Activated CD4-positive, CD25-positive, alpha-beta regulatory T cell (primary cell): ENCODE results near the gene CLCN6.

Experiments used
- DNase-seq, 4 experiments: peaks; one replicate each; lab custom pipeline; 2025; lab: John Stamatoyannopoulos, UW

The CLCN6 gene

GRCh38 chr1:11855430-11855829 lies 49.4 kb downstream of the CLCN6 start:
- DNase-seq = no peak

GRCh38 chr1:11856698-11857097 lies 50.7 kb downstream of the CLCN6 start:
- DNase-seq = no peak

GRCh38 chr1:11857164-11857851 lies 51.3 kb downstream of the CLCN6 start:
- no peak for DNase-seq

GRCh38 chr1:11858158-11858557 lies 52.2 kb downstream of the CLCN6 start:
- DNase-seq = no peak

- no peak for DNase-seq
Observed at GRCh38 chr1:11858613-11858967, 52.6 kb downstream of the CLCN6 start, which contains the start of gene NPPB. Gene NPPB, minus strand, starts transcription at chr1:11858945. Its CDS starts 112 bp downstream, at chr1:11858833.

GRCh38 chr1:11858968-11859871 lies 53.2 kb downstream of the CLCN6 start:
- peak; percentile 31 to 43 (median 39) for DNase-seq

GRCh38 chr1:11860083-11860482 lies 54.1 kb downstream of the CLCN6 start:
- no peak for DNase-seq

GRCh38 chr1:11860587-11860986 lies 54.6 kb downstream of the CLCN6 start:
- no peak for DNase-seq

GRCh38 chr1:11862890-11863289 lies 56.9 kb downstream of the CLCN6 start:
- DNase-seq = no peak

- no peak for DNase-seq
Observed at GRCh38 chr1:11868331-11868980, 62.5 kb downstream of the CLCN6 start.

GRCh38 chr1:11869104-11869503 lies 63.1 kb downstream of the CLCN6 start:
- DNase-seq = no peak

- no peak for DNase-seq
Observed at GRCh38 chr1:11869650-11870207, 63.7 kb downstream of the CLCN6 start.

GRCh38 chr1:11872545-11872944 lies 66.6 kb downstream of the CLCN6 start:
- DNase-seq = no peak

GRCh38 chr1:11873395-11874257 lies 67.6 kb downstream of the CLCN6 start:
- DNase-seq = no peak

- DNase-seq = no peak
Observed at GRCh38 chr1:11874258-11874562, 68.2 kb downstream of the CLCN6 start.

GRCh38 chr1:11874624-11875023 lies 68.6 kb downstream of the CLCN6 start:
- DNase-seq = no peak

GRCh38 chr1:11875094-11875493 lies 69.1 kb downstream of the CLCN6 start:
- no peak for DNase-seq

- no peak for DNase-seq
Observed at GRCh38 chr1:11877074-11877473, 71.1 kb downstream of the CLCN6 start.

GRCh38 chr1:11878081-11878890 lies 72.3 kb downstream of the CLCN6 start:
- DNase-seq = no peak

GRCh38 chr1:11878891-11879190 lies 72.8 kb downstream of the CLCN6 start:
- DNase-seq = no peak
